Stimulated activated CD4-positive, alpha-beta T cell treated with anti-CD3 and anti-CD28 coated beads, TNF-alpha, amount 100 ng/mL, for 4 hours (primary cell): ENCODE data around the gene PIAS4.

ENCODE experiments used
- DNase-seq, 3 experiments: peaks; one replicate each; pipeline ENCODE4 v3.0.0-alpha.2; 2020; ENCODE audit warnings: low read depth in 3 of 3

Gene PIAS4

DNA sequence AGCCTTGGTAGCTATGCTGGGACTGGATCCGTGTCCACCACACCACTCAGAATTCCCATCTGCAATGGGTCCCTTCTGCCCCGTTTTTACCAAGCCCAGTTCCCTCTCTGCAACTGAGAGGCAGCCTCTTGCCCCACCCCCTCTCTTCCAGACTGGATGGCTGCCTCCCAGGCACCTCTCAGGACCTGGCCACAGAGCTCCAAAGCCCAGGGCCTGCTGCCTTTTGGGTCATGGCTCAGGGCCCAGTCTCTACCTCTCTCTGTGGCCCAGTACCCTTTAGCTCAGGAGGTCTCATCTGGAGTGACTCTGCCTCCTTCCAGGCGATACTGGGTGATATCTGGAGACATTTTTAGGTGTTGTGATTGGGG lies 69.5 kb downstream of the PIAS4 start:
- no peak for DNase-seq

DNA sequence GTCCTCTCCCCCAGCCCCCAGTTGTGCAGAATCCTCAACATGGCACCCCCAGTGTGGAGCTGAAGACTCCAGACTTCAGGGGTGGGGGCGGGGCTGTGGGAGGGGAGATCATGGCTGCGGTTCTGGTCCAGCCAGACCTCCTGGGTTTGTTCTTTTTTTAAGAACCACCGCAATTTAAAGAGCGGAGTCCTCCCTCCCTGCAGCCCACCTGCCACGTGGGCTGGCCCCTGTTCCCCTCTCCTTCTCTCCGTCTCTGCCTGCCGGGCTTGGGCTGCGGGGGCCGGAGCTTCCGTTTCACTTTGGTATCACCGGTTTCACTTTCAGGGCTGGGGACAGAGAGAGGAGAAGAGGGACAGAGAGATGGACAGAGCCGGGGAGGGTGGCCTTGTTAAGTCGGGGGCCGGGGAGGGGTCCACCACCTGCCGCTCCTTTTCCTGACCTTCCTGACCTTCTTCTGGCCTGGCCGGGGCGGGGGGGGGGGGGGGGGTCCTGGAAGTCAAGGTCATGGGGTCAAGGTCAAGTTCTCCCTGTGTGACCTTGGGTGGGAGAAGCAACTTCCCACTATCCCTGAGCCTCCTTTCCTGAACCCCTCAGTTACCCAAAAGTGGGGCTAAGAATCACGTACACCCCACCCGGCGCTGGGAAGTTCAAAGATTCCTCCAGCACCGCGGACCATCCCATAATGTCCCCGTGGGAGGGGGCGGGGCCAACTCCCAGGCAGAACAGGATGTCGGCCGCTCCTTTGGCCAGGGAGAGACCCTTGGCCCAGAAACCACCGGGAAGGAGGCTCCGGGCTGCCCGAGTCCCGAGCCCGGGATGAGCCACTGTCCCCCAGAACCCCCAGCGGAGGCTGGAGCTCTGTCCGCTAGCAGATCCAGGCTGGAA lies 70.5 kb downstream of the PIAS4 start:
- DNase-seq, result no peak

DNA sequence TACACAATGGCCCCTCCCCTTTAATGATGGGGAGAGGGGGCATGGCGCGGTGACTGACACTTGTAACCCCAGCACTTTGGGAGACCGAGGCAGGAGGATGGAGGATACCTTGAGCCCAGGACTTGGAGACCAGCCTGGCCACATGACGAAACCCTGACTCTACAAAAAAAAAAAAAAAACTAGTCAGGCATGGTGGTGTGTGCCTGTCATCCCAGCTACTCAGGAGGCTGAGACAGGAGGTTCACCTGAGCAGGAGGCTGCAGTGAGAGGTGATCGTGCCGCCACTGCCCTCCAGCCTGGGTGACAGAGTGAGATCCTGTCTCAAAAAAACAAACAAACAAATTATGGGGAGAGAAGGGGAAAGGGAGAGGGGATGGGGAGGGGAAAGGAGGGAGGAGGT lies 72.9 kb downstream of the PIAS4 start:
- no peak for DNase-seq

DNA sequence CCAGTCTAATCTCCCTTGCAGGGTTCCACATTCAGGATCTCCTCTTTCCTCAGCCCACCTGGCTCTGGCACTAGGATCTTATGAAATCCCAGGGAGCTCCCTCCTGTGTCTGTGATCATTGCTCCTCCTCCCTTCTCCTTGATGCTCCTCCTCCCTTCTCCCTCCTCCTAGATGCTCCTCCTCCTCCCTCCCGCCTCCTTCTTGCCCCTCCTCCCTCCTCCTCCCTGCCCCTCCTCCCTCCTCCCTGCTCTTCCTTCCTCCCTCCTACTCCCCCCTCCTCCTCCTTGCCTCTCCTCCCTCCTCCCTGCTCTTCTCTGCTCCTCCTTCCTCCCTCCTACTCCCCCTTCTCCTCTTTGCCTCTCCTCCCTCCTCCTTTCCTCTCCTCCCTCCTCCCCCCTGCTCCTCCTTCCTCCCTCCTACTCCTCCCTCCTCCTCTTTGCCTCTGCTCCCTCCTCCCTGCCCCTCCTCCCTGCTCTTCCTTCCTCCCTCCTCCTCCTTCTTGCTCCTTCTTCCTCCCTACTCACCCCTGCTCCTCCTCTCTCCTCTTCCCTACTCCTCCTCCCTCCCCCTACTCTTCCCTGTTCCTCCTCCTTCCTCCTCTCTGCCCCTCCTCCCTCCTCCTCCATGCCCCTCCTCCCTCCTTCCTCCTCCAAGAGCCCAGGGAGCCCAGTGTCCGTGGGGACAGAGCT lies 74.0 kb downstream of the PIAS4 start:
- DNase-seq, result no peak

DNA sequence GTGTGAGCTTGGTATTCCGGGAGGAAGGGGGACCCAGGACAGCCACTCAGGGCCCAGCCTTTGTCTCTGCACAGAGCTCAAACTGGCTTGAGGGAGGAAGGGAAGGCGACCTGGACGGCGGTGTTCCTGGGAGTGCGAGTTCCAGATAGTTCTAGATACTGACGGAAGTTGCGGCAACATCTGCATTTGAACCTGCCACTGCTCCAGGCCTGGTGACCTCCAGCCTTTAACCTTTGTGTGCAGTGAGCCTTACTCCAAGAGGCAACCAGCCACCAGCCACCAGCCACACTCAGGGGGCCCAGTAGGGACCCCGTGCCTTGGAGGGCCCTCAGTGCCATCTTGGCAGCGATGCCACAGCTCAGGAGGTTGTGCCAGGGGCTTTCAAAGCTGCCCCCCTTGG lies 74.6 kb downstream of the PIAS4 start:
- no peak for DNase-seq

DNA sequence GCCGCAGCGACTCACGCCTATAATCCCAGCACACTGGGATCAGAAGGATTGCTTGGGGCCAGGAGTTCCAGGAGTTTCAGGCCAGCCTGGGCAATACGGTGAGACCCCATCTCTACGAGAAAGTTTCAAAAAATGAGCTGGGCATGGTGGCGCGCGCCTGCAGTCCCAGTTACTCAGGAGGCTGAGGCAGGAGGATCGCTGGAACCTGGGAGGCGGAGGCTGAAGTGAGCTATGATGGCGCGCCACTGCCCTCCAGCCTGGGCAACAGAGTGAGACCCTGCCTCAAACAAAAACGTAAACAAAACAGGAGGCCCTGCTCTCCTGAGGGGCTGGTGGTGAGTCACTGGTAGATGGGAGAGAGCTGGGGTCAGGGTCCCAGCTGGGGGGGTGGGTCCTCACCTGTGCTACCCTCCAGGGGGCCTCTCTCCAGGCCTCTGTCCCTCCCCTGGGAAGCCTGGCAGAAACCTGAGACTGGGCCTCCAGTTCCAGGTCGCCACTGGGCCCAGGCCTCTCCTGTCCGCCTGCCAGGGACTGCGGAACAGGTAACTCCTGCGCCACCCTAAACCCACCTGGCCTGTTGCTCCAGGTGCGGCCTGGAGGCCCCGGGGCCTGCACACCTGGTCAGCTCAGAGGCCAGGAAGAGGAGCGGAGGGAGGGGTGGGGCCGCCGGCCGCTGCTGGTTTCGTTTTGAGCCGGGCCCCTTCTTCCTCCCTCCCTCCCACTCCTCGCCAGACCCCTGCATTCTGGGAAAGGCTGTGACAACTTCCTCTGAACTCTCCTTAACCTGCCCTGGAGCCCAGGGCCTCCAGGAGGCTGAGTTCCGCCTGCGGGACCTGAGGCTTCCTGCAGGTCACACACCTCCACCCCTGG lies 76.4 kb downstream of the PIAS4 start:
- DNase-seq, result no peak

DNA sequence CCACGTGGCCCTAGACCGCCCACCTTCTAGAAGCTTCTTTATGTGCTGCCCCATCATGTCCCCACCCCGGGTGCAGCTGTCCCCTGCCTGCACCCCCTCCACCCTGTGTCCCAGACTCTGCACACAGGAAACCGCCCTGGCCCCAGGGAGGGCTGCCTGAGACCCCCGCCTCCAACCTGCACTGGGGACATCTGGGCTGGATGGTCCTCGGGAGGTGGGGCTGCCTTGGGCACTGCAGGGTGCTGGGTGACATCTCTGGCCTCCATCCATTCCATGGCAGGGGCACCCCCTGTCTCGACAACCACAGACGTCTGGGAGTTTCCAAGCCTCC lies 77.0 kb downstream of the PIAS4 start:
- no peak for DNase-seq

DNA sequence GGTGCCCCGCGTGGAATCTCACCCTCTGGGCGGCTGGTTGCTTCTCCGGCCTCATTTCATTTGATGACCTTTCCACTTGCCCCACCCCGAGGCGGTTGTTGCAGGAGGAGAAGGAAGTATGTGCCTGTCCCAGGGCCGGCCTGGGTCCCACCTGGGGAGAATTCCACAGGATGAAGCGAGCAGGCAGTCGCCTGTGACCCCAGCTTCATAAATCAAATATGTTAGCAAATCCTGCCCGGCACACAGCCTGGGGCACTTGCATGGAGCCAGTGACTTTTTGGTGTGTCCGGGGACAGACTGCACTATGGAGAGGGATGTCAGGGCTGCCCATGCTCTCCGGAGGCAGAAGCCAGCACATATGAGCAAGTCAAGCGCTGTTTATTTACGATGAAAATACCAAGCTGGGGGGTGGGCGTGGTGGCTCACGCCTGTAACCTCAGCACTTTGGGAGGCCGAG lies 78.9 kb downstream of the PIAS4 start:
- no peak for DNase-seq

DNA sequence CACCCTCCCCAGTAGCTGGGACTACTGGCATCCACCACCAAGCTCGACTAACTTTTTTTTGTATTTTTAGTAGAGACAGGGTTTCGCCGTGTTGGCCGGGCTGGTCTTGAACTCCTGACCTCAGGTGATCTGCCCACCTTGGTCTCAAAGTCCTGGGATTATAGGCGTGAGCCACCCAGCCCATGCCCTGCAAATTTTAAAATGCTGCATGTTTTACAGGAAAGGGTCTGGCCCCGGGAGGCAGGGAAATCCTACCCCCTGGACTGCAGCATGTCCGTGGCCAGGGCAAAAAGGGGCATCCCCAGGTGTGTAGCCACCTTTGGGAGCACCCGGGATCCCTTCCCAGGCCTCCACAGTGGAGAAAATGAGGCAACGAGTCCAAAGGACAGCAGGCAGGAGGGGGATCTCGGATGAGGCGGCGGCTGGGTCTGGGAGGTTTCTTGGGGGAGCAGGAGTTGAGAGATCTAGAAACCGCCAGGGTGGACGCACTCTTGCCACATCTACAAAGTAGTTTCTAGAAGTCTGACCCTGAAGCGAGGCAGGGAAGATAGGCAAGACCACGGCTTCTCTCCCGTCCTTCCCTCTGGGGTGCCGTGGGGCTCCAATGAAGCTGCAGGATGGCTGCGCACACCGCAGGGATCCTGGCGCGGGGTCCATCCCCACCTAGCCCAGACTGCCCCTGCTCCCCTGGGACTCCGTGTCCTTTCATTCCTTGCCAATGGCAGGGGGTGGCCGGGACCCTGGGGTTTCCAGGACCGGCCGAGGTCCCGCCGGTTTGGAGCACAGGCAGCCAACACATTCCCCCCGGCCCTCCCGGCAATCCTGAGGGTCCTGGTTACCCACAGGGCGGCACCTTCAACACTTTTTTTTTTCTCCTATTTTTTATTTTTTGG lies 80.5 kb downstream of the PIAS4 start:
- DNase-seq, result no peak

DNA sequence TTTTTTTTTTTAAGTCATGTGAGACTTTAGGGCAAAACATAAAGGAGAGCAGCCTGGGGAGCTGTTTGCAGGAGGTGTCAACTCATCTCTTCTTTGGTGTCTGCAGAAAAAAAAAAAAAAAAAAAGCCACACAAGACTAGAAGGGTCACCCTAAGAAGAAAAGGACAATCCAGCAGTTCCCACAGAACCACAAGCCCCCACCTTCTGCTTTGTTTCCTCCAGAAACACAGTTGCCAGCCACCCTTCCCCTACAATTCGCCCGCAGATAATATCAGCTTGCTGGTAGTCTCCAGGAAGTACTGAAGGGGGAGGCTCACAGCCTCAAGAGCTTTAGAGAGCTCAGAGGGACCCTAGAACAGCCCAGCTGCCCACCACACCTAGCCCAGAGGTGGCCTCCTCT lies 81.4 kb downstream of the PIAS4 start:
- peak in 1 of 3 experiments; percentile 13 for DNase-seq
